Measurements from ENCODE around the gene NFATC2. TPM values are rescaled to one million over a fixed set of nuclear protein-coding genes. Genes with fewer than 3 reads are reported as not detected.
A peak's percentile ranks its signal among the peaks of the same experiment; 100 is the strongest.

NFATC2 gene
- total and polyA plus RNA-seq, 2 of the 4 experiments (the other 2 are of a cell fraction) = 0.18 to 0.38 TPM

DNA sequence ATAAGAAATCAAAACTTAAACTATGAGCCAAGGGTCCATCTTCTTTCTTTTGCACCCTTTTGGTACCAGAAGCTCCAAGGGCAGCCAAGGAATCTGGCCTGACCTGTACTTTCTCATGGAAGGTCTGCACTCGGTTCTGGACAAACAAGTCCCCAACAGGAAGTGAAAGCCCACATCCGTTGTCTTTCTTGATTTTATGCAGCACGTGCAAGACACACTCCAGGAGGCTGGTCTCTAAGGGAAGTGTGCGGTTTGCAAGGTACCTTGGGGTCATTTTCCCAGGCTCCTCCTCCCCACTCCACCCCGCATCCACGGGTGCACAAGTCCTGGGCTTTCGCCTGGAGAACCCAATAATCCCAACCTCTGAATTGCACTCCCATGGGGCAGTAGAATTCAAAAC, 101.9 kb downstream of the NFATC2 start:
- no peak overlapping the region for H3K9ac ChIP-seq (ENCODE audit: low read depth, low read length)
- dilution Hi-C loops (cut with HindIII; ENCODE audit: low sequenced_read_pairs, unreplicated experiment) (no loop called here), in situ Hi-C loops (cut with MboI; ENCODE audit: low sequenced_read_pairs) (no loop called here), intact Hi-C loops (cut with micrococcal nuclease) (no loop called here)
- H3K4me2 ChIP-seq (ENCODE audit: low read depth, low read length) = no peak overlapping the region
- no peaks in the 10 kb centered on the region for H3K27me3 ChIP-seq (ENCODE audit: control insufficient read depth, insufficient read depth, low read length)
- no peak overlapping the region for H3K56ac ChIP-seq (ENCODE audit: extremely low read depth, insufficient read depth, low read length)
- no peak overlapping the region for H3K27ac ChIP-seq (ENCODE audit: insufficient read depth, low read length)
- peaks cover 4% of the 10 kb centered on the region; the same call in 1 of the 2 replicates for H3K9me1 ChIP-seq (ENCODE audit: insufficient read depth, low read length)
- 0 out of 4 replicates have a peak, but pooled peaks cover 0 to under 1% of the 10 kb centered on the region in 2 experiments for H3K79me1 ChIP-seq (ENCODE audit: low read depth in 1 of 2, low read length in 2 of 2)
- no TSS peak for BruUV-seq (replicated peaks)
- H2BK15ac ChIP-seq (ENCODE audit: low read depth, low read length) = no peak overlapping the region
- no peaks in the 10 kb centered on the region for H3K4me1 ChIP-seq (ENCODE audit: control insufficient read depth, insufficient read depth, low read length)
- no peaks in the 10 kb centered on the region for H3K9me3 ChIP-seq (ENCODE audit: control insufficient read depth, insufficient read depth, low read length)
- peak overlapping the region; percentile 48 for H2AFZ ChIP-seq (replicated peaks; ENCODE audit: low read length, poor library complexity)
- TF ChIP-seq NFE2L2 (IDR thresholded peaks at IDR 0.05; ENCODE audit: low read depth, low read length) (no peak), CTCF (conservative IDR thresholded peaks at IDR 0.05; ENCODE audit: low read depth, low read length) (no peak), MXI1 (IDR thresholded peaks at IDR 0.05; ENCODE audit: borderline replicate concordance, low read depth, low read length) (no peak), FOS (IDR thresholded peaks at IDR 0.05; ENCODE audit: low read depth, low read length) (no peak), RCOR1 (IDR thresholded peaks at IDR 0.05; ENCODE audit: insufficient replicate concordance, low read length) (no peak), SMC3 (IDR thresholded peaks at IDR 0.05; ENCODE audit: low read depth, low read length) (no peak), RFX5 (IDR thresholded peaks at IDR 0.05; ENCODE audit: low read depth, low read length) (no peak), POLR2A (IDR thresholded peaks at IDR 0.05; ENCODE audit: low read depth, low read length) (no peak), MAFK (IDR thresholded peaks at IDR 0.05; ENCODE audit: low read depth, low read length) (no peak), MAZ (IDR thresholded peaks at IDR 0.05; ENCODE audit: borderline replicate concordance, low read depth, low read length) (no peak), CEBPB (IDR thresholded peaks at IDR 0.05; ENCODE audit: low read depth, low read length) (no peak)
- TF ChIP-seq, protein P1, sequence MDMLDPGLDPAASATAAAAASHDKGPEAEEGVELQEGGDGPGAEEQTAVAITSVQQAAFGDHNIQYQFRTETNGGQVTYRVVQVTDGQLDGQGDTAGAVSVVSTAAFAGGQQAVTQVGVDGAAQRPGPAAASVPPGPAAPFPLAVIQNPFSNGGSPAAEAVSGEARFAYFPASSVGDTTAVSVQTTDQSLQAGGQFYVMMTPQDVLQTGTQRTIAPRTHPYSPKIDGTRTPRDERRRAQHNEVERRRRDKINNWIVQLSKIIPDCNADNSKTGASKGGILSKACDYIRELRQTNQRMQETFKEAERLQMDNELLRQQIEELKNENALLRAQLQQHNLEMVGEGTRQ (IDR thresholded peaks at IDR 0.05; ENCODE audit: low read depth, low read length) = no peak
- H2AK5ac ChIP-seq (ENCODE audit: low read depth, low read length) = 0 out of 2 replicates have a peak overlapping the region, but pooled peaks have one; percentile 8
- no peak overlapping the region for H4K8ac ChIP-seq (ENCODE audit: low read depth in 2 of 2, low read length in 2 of 2)
- no peak overlapping the region for H3K4ac ChIP-seq (ENCODE audit: low read depth, low read length)
- H2AK9ac ChIP-seq (replicated peaks; ENCODE audit: low read depth, low read length, poor library complexity) = no peak overlapping the region
- H4K20me1 ChIP-seq (ENCODE audit: insufficient read depth, low read length) = no peaks in the 10 kb centered on the region
- H3K4me3 ChIP-seq (ENCODE audit: insufficient read depth, low read depth, low read length) = no peak overlapping the region
- no peak overlapping the region for H4K91ac ChIP-seq (ENCODE audit: insufficient read depth, low read depth, low read length)
- no peak overlapping the region for H2BK120ac ChIP-seq (ENCODE audit: low read depth, low read length)
- no peak overlapping the region for H4K5ac ChIP-seq (ENCODE audit: low read depth, low read length)
- H3K14ac ChIP-seq (replicated peaks; ENCODE audit: low read depth, low read length) = no peak overlapping the region
- no peak overlapping the region for H3K23ac ChIP-seq (ENCODE audit: low read depth, low read length)
- no peak overlapping the region for H3K18ac ChIP-seq (ENCODE audit: low read depth, low read length)
- DNase-seq (no peak), ATAC-seq (ENCODE audit: low read depth) (no peak)
- H2BK5ac ChIP-seq (ENCODE audit: low read depth, low read length, poor library complexity, severe bottlenecking) = no peak overlapping the region
- 71% methylated on average over 1 of the region's 7 CpGs; no CpG with 5 or more reads in 1 of the 2 experiments for WGBS, 2 experiments (ENCODE audit: extremely low coverage in 2 of 2, insufficient read length in 1 of 2)
- CTCF ChIA-PET = no interaction called here
- no peaks in the 10 kb centered on the region for H3K36me3 ChIP-seq (ENCODE audit: control insufficient read depth, insufficient read depth, low read length)
- H2BK20ac ChIP-seq (ENCODE audit: low read depth, low read length) = no peak overlapping the region
- POLR2A ChIA-PET (ENCODE audit: unreplicated experiment) = no interaction called here

Measured in IMR-90 (cell line).